ENCODE measurements around the gene KRTAP5-9. TPM values are rescaled to one million over a fixed set of nuclear protein-coding genes. Genes with fewer than 3 reads are reported as not detected.

KRTAP5-9 gene
- total RNA-seq, 4 donors from 2014 or later: 1.9 TPM; not detected in 3

GRCh38 chr11:71502026-71502425 is 46.2 kb upstream of the KRTAP5-9 start:
- DNase-seq (ENCODE audit: low spot score in 2 of 2): peak in 1 of 2 donors; percentile 57
- TF ChIP-seq CTCF (IDR thresholded peaks at IDR 0.05) (no peak), POLR2A (IDR thresholded peaks at IDR 0.05) (no peak)
- H3K4me3 ChIP-seq (ENCODE audit: low read depth, poor library complexity, severe bottlenecking): no peak overlapping the region
- intact Hi-C loops (cut with DNase I; ENCODE audit: low total_unique reads): no loop called here
- WGBS, 2 donors: 95 to 98% methylated on average over 10 of the region's 10 CpGs

GRCh38 chr11:71502871-71503435 is 45.3 kb upstream of the KRTAP5-9 start:
- 91 to 96% methylated on average over 15 of the region's 15 CpGs for WGBS, 2 donors
- peak in 1 of 2 donors; percentile 81 for DNase-seq (ENCODE audit: low spot score in 2 of 2)
- no peak overlapping the region for H3K4me3 ChIP-seq (ENCODE audit: low read depth, poor library complexity, severe bottlenecking)
- TF ChIP-seq CTCF (IDR thresholded peaks at IDR 0.05): no peak
- intact Hi-C loops (cut with DNase I; ENCODE audit: low total_unique reads): no loop called here

- H3K4me3 ChIP-seq (ENCODE audit: low read depth, poor library complexity, severe bottlenecking): no peak overlapping the region
- TF ChIP-seq CTCF (IDR thresholded peaks at IDR 0.05) (no peak), POLR2A (IDR thresholded peaks at IDR 0.05) (no peak)
- intact Hi-C loops (cut with DNase I; ENCODE audit: low total_unique reads): no loop called here
- WGBS, 2 donors: 50 to 61% methylated on average over 10 of the region's 10 CpGs
- peak in 1 of 2 donors; percentile 77 for DNase-seq (ENCODE audit: low spot score in 2 of 2)
Observed at GRCh38 chr11:71504531-71504930, 43.7 kb upstream of the KRTAP5-9 start.

DNA sequence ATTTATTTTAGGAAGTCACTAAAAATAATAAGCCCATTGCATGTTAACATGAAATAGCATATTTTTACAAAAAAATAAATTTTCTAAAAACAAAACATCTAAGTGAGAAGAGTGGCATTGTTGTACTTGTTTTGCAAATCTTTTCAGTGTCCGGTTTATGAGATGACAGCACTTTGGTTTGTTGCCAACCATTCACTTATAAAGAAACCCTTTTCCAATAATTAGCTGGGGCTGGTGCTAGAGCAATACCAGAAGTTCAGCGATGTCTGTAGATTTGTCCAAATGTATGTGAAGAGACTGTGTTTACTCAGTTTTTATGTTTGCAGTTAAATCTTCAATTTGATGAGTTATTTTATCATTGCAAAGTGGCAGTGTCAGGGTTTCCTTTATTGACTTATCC is 43.2 kb upstream of the KRTAP5-9 start:
- H3K4me3 ChIP-seq (ENCODE audit: low read depth, poor library complexity, severe bottlenecking): no peak overlapping the region
- intact Hi-C loops (cut with DNase I; ENCODE audit: low total_unique reads): no loop called here
- TF ChIP-seq CTCF (IDR thresholded peaks at IDR 0.05): no peak
- TF ChIP-seq POLR2A (IDR thresholded peaks at IDR 0.05): no peak
- 70 to 76% methylated on average over 2 of the region's 2 CpGs for WGBS, 2 donors
- DNase-seq (ENCODE audit: low spot score in 2 of 2): no peak

DNA sequence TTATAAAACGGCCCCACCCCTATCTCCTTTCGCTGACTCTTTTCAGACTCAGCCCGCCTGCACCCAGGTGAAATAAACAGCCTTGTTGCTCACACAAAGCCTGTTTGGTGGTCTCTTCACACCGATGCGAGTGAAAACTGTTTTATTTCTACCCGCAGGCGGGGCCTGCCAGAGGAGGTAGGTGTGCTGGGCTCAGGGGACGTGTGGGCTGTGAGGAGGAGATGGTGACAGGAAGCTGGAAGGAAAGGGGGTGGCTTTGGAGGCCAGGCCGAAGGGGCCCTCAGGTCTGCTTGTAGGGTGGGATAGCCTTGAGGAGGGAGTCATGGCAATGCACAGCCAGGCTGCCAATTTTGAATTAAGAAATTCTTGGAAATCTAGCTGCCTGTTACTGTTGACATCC is 42.4 kb upstream of the KRTAP5-9 start:
- WGBS, 2 donors: 89 to 90% methylated on average over 9 of the region's 9 CpGs
- no peak for TF ChIP-seq CTCF (IDR thresholded peaks at IDR 0.05)
- no peak overlapping the region for H3K4me3 ChIP-seq (ENCODE audit: low read depth, poor library complexity, severe bottlenecking)

DNA sequence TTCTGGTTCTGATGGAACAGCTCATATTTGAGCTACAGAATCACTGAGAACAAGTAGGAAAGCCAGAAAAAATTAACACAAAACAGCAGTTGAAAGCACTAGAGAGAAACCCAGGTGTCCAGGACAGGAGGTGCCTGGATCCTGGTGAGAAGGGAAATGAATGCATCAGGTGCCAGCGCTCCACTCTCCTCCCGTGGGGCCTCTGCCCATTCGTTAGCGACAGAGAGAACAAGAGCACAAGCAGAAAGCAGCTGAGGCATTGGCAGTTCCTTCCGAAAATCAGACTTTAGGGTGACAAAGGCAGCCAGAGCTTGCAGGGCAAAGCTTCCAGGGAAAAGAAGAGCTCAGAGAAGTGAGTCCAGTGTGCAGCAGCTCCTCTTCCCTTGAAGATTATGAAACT is 41.1 kb upstream of the KRTAP5-9 start:
- WGBS, 2 donors: 95% methylated on average over 5 of the region's 5 CpGs
- TF ChIP-seq CTCF (IDR thresholded peaks at IDR 0.05): no peak
- TF ChIP-seq POLR2A (IDR thresholded peaks at IDR 0.05): no peak
- peak in 1 of 2 donors; percentile 79 for DNase-seq (ENCODE audit: low spot score in 2 of 2)
- intact Hi-C loops (cut with DNase I; ENCODE audit: low total_unique reads): no loop called here
- no peak overlapping the region for H3K4me3 ChIP-seq (ENCODE audit: low read depth, poor library complexity, severe bottlenecking)

More for the DNA sequence above, 42.4 kb upstream of the KRTAP5-9 start:
- intact Hi-C loops (cut with DNase I; ENCODE audit: low total_unique reads): no loop called here
- peak in 1 of 2 donors; percentile 54 for DNase-seq (ENCODE audit: low spot score in 2 of 2)

Measured in lower leg skin (tissue), 4 donors.